OCI-LY1 (cell line): Measurements from ENCODE around the gene TMTC4.

Source experiments
- H2AFZ ChIP-seq: fragments of 200-600 bp; sonication (generic), shearing (Covaris generic); 2 replicates; pipeline ENCODE4 v1.6.0; 2014; ENCODE audit warnings: antibody characterized with exemption, mild to moderate bottlenecking, low read length
- H3F3A ChIP-seq: fragments of 200-600 bp; sonication (generic), shearing (Covaris generic); 2 replicates; pipeline ENCODE4 v1.6.0; 2014; ENCODE audit warnings: mild to moderate bottlenecking, antibody characterized with exemption, low read length, moderate library complexity; ENCODE audit not compliant: insufficient read depth
- H3K27ac ChIP-seq: fragments of 200-600 bp; sonication (generic); 2 replicates; pipeline ENCODE4 v1.5.1; 2014; ENCODE audit warnings: low read length, mixed run types, mild to moderate bottlenecking, low read depth; ENCODE audit not compliant: poor library complexity, severe bottlenecking
- H3K27me3 ChIP-seq: fragments of 200-600 bp; sonication (generic); 2 replicates; pipeline ENCODE4 v1.6.0; 2014; ENCODE audit warnings: antibody characterized with exemption, mild to moderate bottlenecking, low read length, moderate library complexity; ENCODE audit not compliant: insufficient read depth
- H3K36me3 ChIP-seq: fragments of 200-600 bp; sonication (generic); 2 replicates; pipeline ENCODE4 v1.6.1; 2014; ENCODE audit warnings: mild to moderate bottlenecking, antibody characterized with exemption, low read length, moderate library complexity, mixed read lengths; ENCODE audit not compliant: insufficient read depth
- H3K4me1 ChIP-seq: fragments of 200-600 bp; sonication (generic); 2 replicates; pipeline ENCODE4 v1.5.1; 2014; ENCODE audit warnings: mild to moderate bottlenecking, low read length, moderate library complexity; ENCODE audit not compliant: insufficient read depth, severe bottlenecking
- H3K4me2 ChIP-seq: fragments of 200-600 bp; sonication (generic), shearing (Covaris generic); 2 replicates; pipeline ENCODE4 v1.6.1; 2014; ENCODE audit warnings: low read length
- H3K4me3 ChIP-seq: fragments of 200-600 bp; sonication (generic); 2 replicates; pipeline ENCODE4 v1.5.1; 2014; ENCODE audit warnings: low read length, low read depth, mild to moderate bottlenecking, mixed read lengths; ENCODE audit not compliant: poor library complexity, severe bottlenecking
- H3K79me2 ChIP-seq: fragments of 200-600 bp; shearing (Covaris generic); 2 replicates; pipeline ENCODE4 v1.6.1; 2016; ENCODE audit warnings: mixed run types, low read length, mixed read lengths; ENCODE audit not compliant: insufficient read depth
- H3K9ac ChIP-seq: fragments of 200-600 bp; sonication (generic), shearing (Covaris generic); 2 replicates; pipeline ENCODE4 v1.6.1; 2014; ENCODE audit warnings: mild to moderate bottlenecking, low read length, mixed read lengths
- H3K9me2 ChIP-seq: fragments of 200-600 bp; sonication (generic), shearing (Covaris generic); 2 replicates; pipeline ENCODE4 v1.6.1; 2014; ENCODE audit warnings: low read depth, mild to moderate bottlenecking, low read length, mixed read lengths
- H3K9me3 ChIP-seq: fragments of 200-600 bp; shearing (Covaris generic); 2 replicates; pipeline ENCODE4 v1.6.1; 2014; ENCODE audit warnings: low read length, mixed read lengths
- H4K20me1 ChIP-seq: fragments of 200-600 bp; sonication (generic), shearing (Covaris generic); 2 replicates; pipeline ENCODE4 v1.6.0; 2016; ENCODE audit warnings: mild to moderate bottlenecking, low read length; ENCODE audit not compliant: insufficient read depth
- CTCF ChIP-seq: fragments of 200-600 bp; sonication (generic), shearing (Covaris generic); IDR thresholded peaks from 2 replicates; pipeline ENCODE4 v1.5.1; 2017; ENCODE audit warnings: mild to moderate bottlenecking, antibody characterized with exemption, low read length, moderate library complexity, mixed read lengths
- EZH2 ChIP-seq: fragments of 200-600 bp; sonication (generic), shearing (Covaris generic); IDR thresholded peaks from 2 replicates; pipeline ENCODE4 v1.8.0; 2017; ENCODE audit warnings: borderline replicate concordance, mixed run types, mild to moderate bottlenecking, antibody characterized with exemption, low read length, moderate library complexity, mixed read lengths

The TMTC4 gene

GRCh38 chr13:100636441-100636840 lies 38.2 kb downstream of the TMTC4 start:
- H3K9me3 ChIP-seq, result no peaks in the 10 kb centered on the region
- no peak overlapping the region for H3K4me3 ChIP-seq
- no peak overlapping the region for H3K4me2 ChIP-seq
- TF ChIP-seq EZH2 (no peak), CTCF (no peak)
- no peaks in the 10 kb centered on the region for H3K79me2 ChIP-seq
- no peaks in the 10 kb centered on the region for H3F3A ChIP-seq
- H3K9me2 ChIP-seq, result no peaks in the 10 kb centered on the region
- peaks cover 84% of the 10 kb centered on the region for H3K36me3 ChIP-seq
- no peaks in the 10 kb centered on the region for H4K20me1 ChIP-seq
- no peak overlapping the region for H2AFZ ChIP-seq
- no peak overlapping the region for H3K9ac ChIP-seq
- no peak overlapping the region for H3K27ac ChIP-seq
- H3K4me1 ChIP-seq, result no peaks in the 10 kb centered on the region
- H3K27me3 ChIP-seq, result no peaks in the 10 kb centered on the region

- Histone ChIP-seq H3K27me3 (no peaks in the 10 kb centered on the region), H4K20me1 (no peaks in the 10 kb centered on the region), H3K9me3 (no peaks in the 10 kb centered on the region), H3K4me3 (no peak overlapping the region), H3K27ac (no peak overlapping the region), H3K9ac (no peak overlapping the region), H3K79me2 (no peaks in the 10 kb centered on the region), H3K4me2 (no peak overlapping the region), H2AFZ (no peak overlapping the region), H3F3A (no peaks in the 10 kb centered on the region), H3K9me2 (no peaks in the 10 kb centered on the region), H3K36me3 (peaks cover 83% of the 10 kb centered on the region), H3K4me1 (no peaks in the 10 kb centered on the region)
- TF ChIP-seq EZH2, result no peak
- no peak for TF ChIP-seq CTCF
These were observed 38.6 kb downstream of the TMTC4 start for GRCh38 chr13:100636004-100636403.

- Histone ChIP-seq H3K4me2 (no peak overlapping the region), H3K4me3 (no peak overlapping the region), H2AFZ (no peak overlapping the region), H3K4me1 (no peaks in the 10 kb centered on the region), H3K27me3 (no peaks in the 10 kb centered on the region), H3F3A (no peaks in the 10 kb centered on the region), H3K9me2 (no peaks in the 10 kb centered on the region), H3K36me3 (peaks cover 89% of the 10 kb centered on the region), H3K9ac (no peak overlapping the region), H3K27ac (no peak overlapping the region), H3K9me3 (no peaks in the 10 kb centered on the region), H4K20me1 (no peaks in the 10 kb centered on the region), H3K79me2 (no peaks in the 10 kb centered on the region)
- TF ChIP-seq CTCF (no peak), EZH2 (no peak)
These were observed 39.9 kb downstream of the TMTC4 start for GRCh38 chr13:100634696-100635095.
